Liver (tissue), 9 donors: ENCODE results near the gene CEP89. TPM values are rescaled to one million over a fixed set of nuclear protein-coding genes. Genes with fewer than 3 reads are reported as not detected.
"Not testable (repeated sequence)": the region's sequence is repeated elsewhere in the genome, so short reads cannot be mapped to it uniquely, and the experiment has no call there.

Experiments
- DNase-seq: peaks from one replicate; pipeline ENCODE4 v3.0.0-alpha.2; 2017; ENCODE audit warnings: low spot score
- H3K27ac ChIP-seq, 2 donors: one replicate each; pipeline ENCODE4 v1.7.0; 2013; ENCODE audit warnings: inconsistent platforms in 2 of 2, low read length in 2 of 2, control low read depth in 1 of 2, low read depth in 1 of 2, mild to moderate bottlenecking in 1 of 2
- H3K27me3 ChIP-seq, 4 donors: one replicate each; pipeline versions ENCODE4 v1.6.1 to v1.7.0; 2013; ENCODE audit warnings: low read length in 3 of 4, inconsistent platforms in 1 of 4, mild to moderate bottlenecking in 1 of 4, moderate library complexity in 1 of 4; ENCODE audit not compliant: control insufficient read depth in 4 of 4, insufficient read depth in 4 of 4
- H3K36me3 ChIP-seq, 4 donors: one replicate each; pipeline versions ENCODE4 v1.6.1 to v1.7.0; 2013; ENCODE audit warnings: low read length in 3 of 4, mild to moderate bottlenecking in 3 of 4, low read depth in 1 of 4, moderate library complexity in 1 of 4; ENCODE audit not compliant: control insufficient read depth in 4 of 4, insufficient read depth in 3 of 4
- H3K4me1 ChIP-seq, 4 donors: one replicate each; pipeline versions ENCODE4 v1.6.1 to v1.7.0; 2013; ENCODE audit warnings: low read length in 3 of 4, mild to moderate bottlenecking in 3 of 4, moderate library complexity in 1 of 4; ENCODE audit not compliant: control insufficient read depth in 4 of 4, insufficient read depth in 4 of 4
- H3K4me3 ChIP-seq, 3 donors: one replicate each; pipeline versions ENCODE4 v1.6.1 to v1.7.0; 2013; ENCODE audit warnings: low read length in 3 of 3, control low read depth in 1 of 3, low read depth in 1 of 3, mild to moderate bottlenecking in 1 of 3
- H3K9ac ChIP-seq, 2 donors: one replicate each; pipeline ENCODE4 v1.7.0; 2013; ENCODE audit warnings: low read length in 2 of 2, mild to moderate bottlenecking in 2 of 2, moderate library complexity in 2 of 2, control low read depth in 1 of 2, low read depth in 1 of 2
- H3K9me3 ChIP-seq, 4 donors: one replicate each; pipeline versions ENCODE4 v1.6.1 to v1.7.0; 2013; ENCODE audit warnings: low read length in 3 of 4; ENCODE audit not compliant: control insufficient read depth in 4 of 4
- ATF3 ChIP-seq: IDR thresholded peaks from 2 replicates; pipeline ENCODE4 v1.6.1; 2016; ENCODE audit warnings: antibody characterized with exemption
- CTCF ChIP-seq: fragments of 150-350 bp; IDR thresholded peaks from 2 replicates; pipeline ENCODE4 v1.5.1; 2017; ENCODE audit warnings: improper control_type of control experiment, low read depth, low read length; ENCODE audit not compliant: missing input control
- EGR1 ChIP-seq, 2 donors: IDR thresholded peaks; 2 replicates each; pipeline ENCODE4 v1.6.1; 2016 to 2018; ENCODE audit warnings: antibody characterized with exemption in 2 of 2, low read depth in 2 of 2
- FOXA1 ChIP-seq: IDR thresholded peaks from 2 replicates; pipeline ENCODE4 v1.6.1; 2016; ENCODE audit warnings: antibody characterized with exemption
- FOXA2 ChIP-seq: IDR thresholded peaks from 2 replicates; pipeline ENCODE4 v1.6.1; 2016; ENCODE audit warnings: antibody characterized with exemption
- HNF4A ChIP-seq, 2 donors: conservative IDR thresholded peaks; 2 replicates each; pipeline ENCODE4 v1.6.1; 2016; ENCODE audit warnings: antibody characterized with exemption in 2 of 2, mild to moderate bottlenecking in 2 of 2
- HNF4G ChIP-seq: IDR thresholded peaks from 2 replicates; pipeline ENCODE4 v1.6.1; 2016; ENCODE audit warnings: antibody characterized with exemption
- MAX ChIP-seq: IDR thresholded peaks from 2 replicates; pipeline ENCODE4 v1.6.1; 2016; ENCODE audit warnings: antibody characterized with exemption
- NR2F2 ChIP-seq: IDR thresholded peaks from 2 replicates; pipeline ENCODE4 v1.6.1; 2016; ENCODE audit warnings: antibody characterized with exemption
- SP1 ChIP-seq: IDR thresholded peaks from 2 replicates; pipeline ENCODE4 v1.6.1; 2018; ENCODE audit warnings: antibody characterized with exemption, mild to moderate bottlenecking
- TAF1 ChIP-seq: conservative IDR thresholded peaks from 2 replicates; pipeline ENCODE4 v1.6.1; 2016; ENCODE audit warnings: antibody characterized with exemption, mild to moderate bottlenecking
- ZBTB33 ChIP-seq: IDR thresholded peaks from 2 replicates; pipeline ENCODE4 v1.6.1; 2016; ENCODE audit warnings: antibody characterized with exemption
- WGBS: extraction: QIAGEN DNeasy Blood & Tissue Kit; methylation state at CpG from one replicate; pipeline ENCODE4 v1.1.7; 2013; 5-methylcytosine and 5-hydroxymethylcytosine counted together
- polyA plus RNA-seq, 2 donors: library from polyadenylated mRNA; stranded (reverse) in 1 of 2; unstranded in 1 of 2; fragments of 200-250 nt in 1 of 2; fragments of >200 nt in 1 of 2; fragmentation: Nextera tagmentation in 1 of 2; extraction: Ambion mirVana in 1 of 2; gene quantifications; one replicate each; pipeline versions ENCODE4 v1.2.1 to v1.2.3, GENCODE V29; 2013 to 2015
- total RNA-seq, 2 donors: library from RNA; depleted of rRNA; stranded (reverse); fragments of >200 nt; gene quantifications; one replicate each; pipeline ENCODE4 v1.2.3, GENCODE V29; 2014
- donor health status: healthy.
- donor health status: healthy.
- donor health status: healthy.
- donor health status: healthy.
- donor health status: healthy.

Gene CEP89
- total and polyA plus RNA-seq, 4 donors: 2.0 to 2.9 (median 2.4) TPM

GRCh38 chr19:33000510-33000909, 28.8 kb upstream of the CEP89 start (continued):
- TF ChIP-seq CTCF: no peak
- TF ChIP-seq FOXA2: no peak

- H3K9ac ChIP-seq: no peak overlapping the region
- 90% methylated on average over 3 of the region's 3 CpGs for WGBS
- peaks cover 6 to 26% (median 9%) of the 10 kb centered on the region in 4 donors for H3K36me3 ChIP-seq
Measured at GRCh38 chr19:32998722-32999121, 27.0 kb upstream of the CEP89 start.

GRCh38 chr19:32997716-32998355, 26.1 kb upstream of the CEP89 start:
- DNase-seq: no peak
- Histone ChIP-seq H3K9ac (no peak overlapping the region), H3K27me3 (no peaks in the 10 kb centered on the region), H3K4me1 (peaks cover 1 to 10% (median 6%) of the 10 kb centered on the region in 4 donors), H3K4me3 (no peak overlapping the region), H3K27ac (no peak overlapping the region), H3K9me3 (no peaks in the 10 kb centered on the region), H3K36me3 (peaks cover 6 to 29% (median 11%) of the 10 kb centered on the region in 4 donors)
- WGBS: 87% methylated on average over 14 of the region's 14 CpGs
- TF ChIP-seq CTCF: no peak
- no peak for TF ChIP-seq HNF4A (conservative IDR thresholded peaks at IDR 0.05)

More at GRCh38 chr19:32998722-32999121, 27.0 kb upstream of the CEP89 start:
- no peak for DNase-seq
- Histone ChIP-seq H3K4me3 (no peak overlapping the region), H3K27me3 (no peaks in the 10 kb centered on the region), H3K4me1 (peaks cover 1 to 15% (median 10%) of the 10 kb centered on the region in 4 donors), H3K9me3 (no peaks in the 10 kb centered on the region), H3K27ac (no peak overlapping the region)
- no peak for TF ChIP-seq ZBTB33
- no peak for TF ChIP-seq HNF4G
- no peak for TF ChIP-seq TAF1
- no peak for TF ChIP-seq EGR1 (IDR thresholded peaks at IDR 0.05; ENCODE audit: low read depth in 2 of 2)
- no peak for TF ChIP-seq MAX
- TF ChIP-seq FOXA1: no peak
- no peak for TF ChIP-seq NR2F2
- TF ChIP-seq SP1: no peak
- no peak for TF ChIP-seq ATF3

GRCh38 chr19:32997061-32997464, 25.3 kb upstream of the CEP89 start:
- H3K36me3 ChIP-seq: peaks cover 6 to 34% (median 11%) of the 10 kb centered on the region in 4 donors
- H3K27ac ChIP-seq, H3K4me3 ChIP-seq, H3K9me3 ChIP-seq, H3K9ac ChIP-seq, DNase-seq, H3K4me1 ChIP-seq, H3K27me3 ChIP-seq: not testable (repeated sequence)
- WGBS: 51% methylated on average over 7 of the region's 7 CpGs

GRCh38 chr19:32995966-32996365, 24.2 kb upstream of the CEP89 start:
- WGBS: 95% methylated on average over 17 of the region's 17 CpGs
- peaks cover 9 to 38% (median 15%) of the 10 kb centered on the region in 4 donors for H3K36me3 ChIP-seq

More at GRCh38 chr19:32995966-32996365, 24.2 kb upstream of the CEP89 start:
- H3K4me1 ChIP-seq, H3K9me3 ChIP-seq, H3K27ac ChIP-seq, H3K27me3 ChIP-seq, DNase-seq, H3K4me3 ChIP-seq, H3K9ac ChIP-seq: not testable (repeated sequence)
